Epithelial cell of proximal tubule (primary cell): ENCODE measurements around the gene RAD51B. TPM values are rescaled to one million over a fixed set of nuclear protein-coding genes. Genes with fewer than 3 reads are reported as not detected.

Experiments used
- DNase-seq: peaks from one replicate; pipeline ENCODE4 v3.0.0-alpha.2; 2011; ENCODE audit warnings: low read depth
- H3K4me3 ChIP-seq: 2 replicates; pipeline ENCODE4 v1.5.1; 2011; ENCODE audit warnings: low read depth, mild to moderate bottlenecking, low read length
- total RNA-seq: library from RNA; depleted of rRNA; stranded (reverse); fragments of >200 nt; gene quantifications from 2 replicates; pipeline ENCODE4 v1.2.3, GENCODE V29; 2015
- TF ChIP-seq, protein P1 (sequence below): conservative IDR thresholded peaks from 2 replicates; pipeline ENCODE4 v1.5.1; 2012; ENCODE audit warnings: low read depth, mild to moderate bottlenecking, low read length

Gene RAD51B
- total RNA-seq, 1 donor from 2014 or later, result 6.3 TPM

DNA sequence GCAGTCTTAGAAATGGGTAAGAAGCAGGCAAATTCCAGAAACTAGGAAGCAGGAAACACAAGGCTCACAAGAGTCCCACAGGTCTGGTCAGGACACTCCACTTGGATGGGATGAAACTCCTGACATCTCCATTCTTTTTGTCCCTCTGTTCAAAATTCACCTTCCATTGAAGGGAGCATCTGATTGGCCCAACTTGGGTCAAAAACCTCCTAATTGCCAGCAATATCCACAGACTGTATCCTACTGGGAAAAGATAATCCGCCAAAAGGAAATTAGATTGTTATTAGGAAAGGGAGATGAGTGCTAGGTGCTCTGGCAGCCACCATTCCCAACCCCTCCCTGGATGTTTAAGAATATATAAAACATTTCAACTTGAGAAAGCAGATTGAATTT is 716.4 kb downstream of the RAD51B start:
- DNase-seq, result no peak
- TF ChIP-seq, protein P1, sequence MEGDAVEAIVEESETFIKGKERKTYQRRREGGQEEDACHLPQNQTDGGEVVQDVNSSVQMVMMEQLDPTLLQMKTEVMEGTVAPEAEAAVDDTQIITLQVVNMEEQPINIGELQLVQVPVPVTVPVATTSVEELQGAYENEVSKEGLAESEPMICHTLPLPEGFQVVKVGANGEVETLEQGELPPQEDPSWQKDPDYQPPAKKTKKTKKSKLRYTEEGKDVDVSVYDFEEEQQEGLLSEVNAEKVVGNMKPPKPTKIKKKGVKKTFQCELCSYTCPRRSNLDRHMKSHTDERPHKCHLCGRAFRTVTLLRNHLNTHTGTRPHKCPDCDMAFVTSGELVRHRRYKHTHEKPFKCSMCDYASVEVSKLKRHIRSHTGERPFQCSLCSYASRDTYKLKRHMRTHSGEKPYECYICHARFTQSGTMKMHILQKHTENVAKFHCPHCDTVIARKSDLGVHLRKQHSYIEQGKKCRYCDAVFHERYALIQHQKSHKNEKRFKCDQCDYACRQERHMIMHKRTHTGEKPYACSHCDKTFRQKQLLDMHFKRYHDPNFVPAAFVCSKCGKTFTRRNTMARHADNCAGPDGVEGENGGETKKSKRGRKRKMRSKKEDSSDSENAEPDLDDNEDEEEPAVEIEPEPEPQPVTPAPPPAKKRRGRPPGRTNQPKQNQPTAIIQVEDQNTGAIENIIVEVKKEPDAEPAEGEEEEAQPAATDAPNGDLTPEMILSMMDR, result no peak
- H3K4me3 ChIP-seq, result no peak overlapping the region

DNA sequence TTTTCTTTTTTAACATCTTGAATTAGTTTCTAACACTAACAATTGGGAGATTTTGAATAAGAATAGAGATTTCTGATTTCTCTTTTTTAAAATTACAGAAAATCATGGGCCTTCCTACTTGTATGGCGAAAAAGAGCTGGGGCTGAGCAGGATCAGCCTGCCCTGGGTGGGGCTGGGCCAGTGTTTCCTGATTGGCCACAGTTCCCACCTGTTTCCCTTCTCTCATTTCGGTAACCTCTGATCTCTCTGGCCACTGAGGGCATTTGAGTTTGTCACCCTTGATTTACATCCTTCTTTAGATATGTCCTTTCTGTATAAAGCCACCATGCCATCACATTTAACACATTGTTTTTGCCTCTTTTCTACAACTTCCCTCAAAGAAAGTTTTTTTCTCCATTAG is 719.1 kb downstream of the RAD51B start:
- TF ChIP-seq, protein P1, result no peak

DNA sequence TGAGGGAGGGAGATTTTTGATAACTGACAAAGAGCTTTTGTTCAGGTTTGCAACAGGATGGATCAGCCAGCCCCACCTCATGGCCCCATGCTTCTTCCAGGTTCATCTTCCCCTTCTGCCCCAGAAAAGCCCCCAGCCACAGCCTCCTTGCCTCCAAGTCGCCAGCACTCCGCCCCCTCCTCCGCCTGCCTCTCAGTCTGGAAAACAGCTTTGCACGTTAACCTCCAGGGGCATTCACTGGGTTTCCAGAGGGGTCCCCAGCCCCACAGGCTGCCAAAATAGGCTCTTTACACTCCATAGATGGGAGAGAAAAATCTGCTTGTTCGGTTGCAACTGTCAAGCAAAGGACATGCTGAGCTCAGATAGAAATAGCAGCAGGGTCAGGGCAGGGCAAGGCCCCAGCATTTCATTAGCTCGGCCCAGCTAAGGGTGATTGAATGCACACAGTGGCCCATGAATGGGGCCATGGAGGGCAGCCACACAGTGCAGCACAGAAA is 719.7 kb downstream of the RAD51B start:
- no peak overlapping the region for H3K4me3 ChIP-seq
- DNase-seq, result no peak
- TF ChIP-seq, protein P1, result no peak

More for the DNA sequence above, 719.1 kb downstream of the RAD51B start:
- no peak for DNase-seq
- H3K4me3 ChIP-seq, result no peak overlapping the region

DNA sequence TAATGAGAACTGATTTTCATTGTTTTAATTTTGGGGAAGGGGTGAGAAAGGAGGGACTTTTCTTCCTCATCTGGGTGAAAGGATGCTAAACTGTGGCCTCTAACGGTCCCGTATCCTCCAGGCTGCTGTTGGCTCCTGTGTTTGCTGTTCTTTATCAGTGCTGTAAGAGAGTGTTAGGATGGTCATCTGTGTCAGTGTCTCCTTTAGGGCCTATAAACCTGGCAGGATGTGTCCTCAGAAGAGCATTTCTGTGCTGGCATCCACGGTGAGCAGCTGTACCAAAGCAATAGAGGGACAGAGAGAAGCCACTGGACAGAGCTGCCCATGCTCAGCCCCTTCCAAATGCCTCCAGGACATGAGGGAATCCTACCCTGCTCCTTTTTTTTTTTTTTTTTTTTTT is 720.2 kb downstream of the RAD51B start:
- TF ChIP-seq, protein P1, result no peak
- no peak for DNase-seq
- H3K4me3 ChIP-seq, result no peak overlapping the region

DNA sequence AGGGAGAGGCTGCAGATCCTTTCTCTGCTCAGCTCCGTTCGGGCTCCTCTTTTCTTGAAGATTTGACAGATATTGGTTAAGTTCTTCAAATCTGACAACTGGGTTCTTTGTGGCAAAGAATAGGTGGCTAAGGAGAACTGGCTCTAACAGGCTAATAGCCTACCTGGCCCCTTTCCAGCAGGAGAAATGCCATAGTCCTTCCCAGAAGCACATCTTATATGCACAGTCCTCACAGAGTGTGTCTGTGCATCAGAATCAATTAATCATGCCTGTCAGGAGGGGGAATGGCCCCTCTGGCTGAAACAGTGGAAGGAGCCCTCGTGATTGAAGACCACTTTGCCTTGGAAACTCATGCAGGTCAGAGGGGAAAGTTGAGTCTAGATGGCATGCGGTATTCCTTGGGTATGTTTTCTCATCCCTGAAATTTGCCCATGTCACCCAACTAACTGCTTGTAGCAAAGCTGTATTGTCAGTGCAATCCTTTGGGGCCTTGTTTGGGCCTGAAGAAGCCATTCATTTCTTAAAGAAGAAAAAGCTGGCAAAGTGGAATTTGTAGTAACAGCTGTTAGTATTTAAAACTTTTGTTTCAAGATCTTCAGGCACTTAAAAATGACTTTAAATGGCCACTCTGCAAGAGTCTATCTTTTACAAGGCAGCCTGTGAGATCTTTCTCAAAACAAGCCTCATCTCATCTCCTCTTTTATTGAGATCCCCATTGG is 721.8 kb downstream of the RAD51B start:
- TF ChIP-seq, protein P1, result no peak
- H3K4me3 ChIP-seq, result no peak overlapping the region
- no peak for DNase-seq

DNA sequence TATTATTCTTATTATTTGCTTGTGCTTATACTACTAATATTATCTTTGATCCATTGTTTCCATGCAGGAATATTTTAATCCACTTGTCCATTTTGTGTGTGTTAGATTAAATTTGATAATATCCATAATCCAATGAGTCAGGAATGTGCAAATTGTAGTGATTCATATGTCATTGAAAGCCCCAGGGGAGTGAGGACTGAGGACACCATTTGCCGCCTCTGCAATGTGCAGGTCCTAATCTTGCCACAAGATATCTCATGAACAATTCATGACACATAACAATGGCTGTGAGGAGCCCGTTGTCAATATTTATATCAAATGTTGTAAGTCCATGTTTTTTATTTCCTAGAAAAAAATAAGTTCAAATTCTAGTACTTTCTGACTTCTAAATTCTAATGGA is 722.8 kb downstream of the RAD51B start:
- H3K4me3 ChIP-seq, result no peak overlapping the region
- DNase-seq, result no peak

More for the DNA sequence above, 722.8 kb downstream of the RAD51B start:
- TF ChIP-seq, protein P1, result no peak
